Astrocyte (in vitro differentiated cells and primary cell): Measurements from ENCODE around the gene PRF1. TPM values are rescaled to one million over a fixed set of nuclear protein-coding genes. Genes with fewer than 3 reads are reported as not detected.

Source experiments
- DNase-seq: peaks from one replicate; pipeline ENCODE4 v3.0.0-alpha.2; 2010; ENCODE audit warnings: low read depth
- FAIRE-seq: peaks from 2 replicates; lab custom pipeline; 2011; peaks lifted over from hg19 to GRCh38; lab: Jason Lieb, UNC
- H2AFZ ChIP-seq: 2 replicates; pipeline ENCODE4 v1.6.0; 2012; ENCODE audit warnings: low read depth, low read length, inconsistent platforms
- H3K27ac ChIP-seq: 2 replicates; pipeline ENCODE4 v1.5.1; 2011; ENCODE audit warnings: low read depth, low read length, inconsistent platforms
- H3K27me3 ChIP-seq: 2 replicates; pipeline ENCODE4 v1.6.0; 2011; ENCODE audit warnings: low read length, inconsistent platforms; ENCODE audit not compliant: insufficient read depth
- H3K36me3 ChIP-seq: 2 replicates; pipeline ENCODE4 v1.5.1; 2011; ENCODE audit warnings: low read length, inconsistent platforms; ENCODE audit not compliant: insufficient read depth
- H3K4me1 ChIP-seq: 2 replicates; pipeline ENCODE4 v1.5.1; 2011; ENCODE audit warnings: low read length, inconsistent platforms; ENCODE audit not compliant: insufficient read depth
- H3K4me2 ChIP-seq: 2 replicates; pipeline ENCODE4 v1.6.0; 2012; ENCODE audit warnings: low read length, inconsistent platforms
- H3K4me3 ChIP-seq: 2 replicates; pipeline ENCODE4 v1.5.1; 2011; ENCODE audit warnings: low read depth, mild to moderate bottlenecking, low read length, inconsistent platforms; ENCODE audit not compliant: insufficient read depth
- H3K79me2 ChIP-seq: 2 replicates; pipeline ENCODE4 v1.6.0; 2012; ENCODE audit warnings: mild to moderate bottlenecking, low read length, inconsistent platforms; ENCODE audit not compliant: insufficient read depth
- H3K9ac ChIP-seq: 2 replicates; pipeline ENCODE4 v1.6.0; 2012; ENCODE audit warnings: mild to moderate bottlenecking, low read length, inconsistent platforms
- H3K9me3 ChIP-seq: 2 replicates; pipeline ENCODE4 v1.5.1; 2012; ENCODE audit warnings: low read depth, mild to moderate bottlenecking, low read length, inconsistent platforms; ENCODE audit not compliant: insufficient read depth
- H4K20me1 ChIP-seq: 2 replicates; pipeline ENCODE4 v1.6.0; 2012; ENCODE audit warnings: low read length, inconsistent platforms; ENCODE audit not compliant: insufficient read depth
- H3K27ac Mint-ChIP-seq: one replicate; pipeline ENCODE4 v1.8.0; 2021; ENCODE audit warnings: mild to moderate bottlenecking, mixed read lengths; ENCODE audit not compliant: unreplicated experiment
- H3K27me3 Mint-ChIP-seq: one replicate; pipeline ENCODE4 v1.8.0; 2021; ENCODE audit warnings: low read depth, mixed read lengths; ENCODE audit not compliant: unreplicated experiment
- H3K36me3 Mint-ChIP-seq: one replicate; pipeline ENCODE4 v1.8.0; 2021; ENCODE audit warnings: low read depth, mixed read lengths; ENCODE audit not compliant: unreplicated experiment
- H3K4me1 Mint-ChIP-seq: one replicate; pipeline ENCODE4 v1.8.0; 2021; ENCODE audit warnings: low read depth, mixed read lengths; ENCODE audit not compliant: unreplicated experiment
- H3K4me3 Mint-ChIP-seq: one replicate; pipeline ENCODE4 v1.8.0; 2021; ENCODE audit warnings: mild to moderate bottlenecking, moderate library complexity, mixed read lengths; ENCODE audit not compliant: unreplicated experiment
- H3K9me3 Mint-ChIP-seq: one replicate; pipeline ENCODE4 v1.8.0; 2021; ENCODE audit warnings: mild to moderate bottlenecking, mixed read lengths; ENCODE audit not compliant: unreplicated experiment
- EZH2 ChIP-seq: IDR thresholded peaks from 2 replicates; pipeline ENCODE4 v1.6.1; 2012; ENCODE audit warnings: mild to moderate bottlenecking, low read length, inconsistent platforms; ENCODE audit not compliant: insufficient read depth
- total RNA-seq: library from RNA; stranded (reverse); gene quantifications from 2 replicates; pipeline ENCODE4 v1.2.1, GENCODE V29; 2021
- TF ChIP-seq, protein P1 (sequence below): IDR thresholded peaks from 2 replicates; pipeline ENCODE4 v1.5.1; 2011; ENCODE audit warnings: low read depth, mild to moderate bottlenecking, inconsistent platforms, low read length, moderate library complexity; ENCODE audit not compliant: insufficient read depth

The PRF1 gene
- total RNA-seq, 1 donor from 2014 or later, result 0.16 TPM

DNA sequence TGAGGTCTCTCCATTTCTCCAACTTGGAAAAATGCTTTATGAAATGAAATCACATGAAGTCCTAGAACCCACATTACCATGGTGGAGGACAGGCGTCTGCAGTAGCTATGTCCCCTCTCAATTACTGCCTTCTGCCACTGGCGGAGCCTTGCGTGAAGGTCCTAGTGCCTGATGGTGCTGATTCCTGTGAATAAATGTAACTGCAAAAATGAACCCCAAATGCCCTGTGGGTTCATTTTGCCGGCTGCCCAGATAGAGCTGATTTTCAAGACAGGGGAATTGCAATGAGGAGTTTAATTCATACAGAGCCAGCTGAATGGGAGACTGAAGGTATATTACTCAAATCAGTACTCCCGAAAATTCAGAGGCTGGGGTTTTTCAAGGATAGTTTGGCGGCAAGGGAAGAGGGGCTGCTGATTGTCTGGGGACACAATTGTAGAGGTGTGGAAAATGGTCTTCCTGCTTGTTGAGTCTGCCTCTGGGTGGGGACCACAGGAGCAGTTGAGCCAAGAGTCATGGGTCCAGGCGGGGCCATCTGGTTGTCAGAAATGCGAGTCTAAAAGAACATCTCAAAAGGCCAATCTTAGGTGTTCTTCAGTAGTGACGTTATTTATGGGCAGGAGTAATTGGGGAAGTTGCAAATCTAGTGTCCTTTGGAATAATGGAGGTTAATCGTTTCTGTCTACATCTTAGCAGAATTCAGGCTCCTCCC is 13.5 kb downstream of the PRF1 start:
- Histone ChIP-seq H3K36me3 (no peaks in the 10 kb centered on the region), H3K27me3 (peaks cover 9% of the 10 kb centered on the region), H3K9ac (no peak overlapping the region), H3K4me1 (peaks cover 8% of the 10 kb centered on the region), H3K4me3 (no peak overlapping the region), H2AFZ (no peak overlapping the region), H4K20me1 (no peaks in the 10 kb centered on the region), H3K9me3 (no peaks in the 10 kb centered on the region), H3K27ac (no peak overlapping the region), H3K79me2 (no peaks in the 10 kb centered on the region), H3K4me2 (no peak overlapping the region)
- H3K9me3 Mint-ChIP-seq, result peaks cover 3% of the 10 kb centered on the region
- H3K36me3 Mint-ChIP-seq, result no peaks in the 10 kb centered on the region
- no peak for FAIRE-seq
- no peak for TF ChIP-seq EZH2
- TF ChIP-seq, protein P1, sequence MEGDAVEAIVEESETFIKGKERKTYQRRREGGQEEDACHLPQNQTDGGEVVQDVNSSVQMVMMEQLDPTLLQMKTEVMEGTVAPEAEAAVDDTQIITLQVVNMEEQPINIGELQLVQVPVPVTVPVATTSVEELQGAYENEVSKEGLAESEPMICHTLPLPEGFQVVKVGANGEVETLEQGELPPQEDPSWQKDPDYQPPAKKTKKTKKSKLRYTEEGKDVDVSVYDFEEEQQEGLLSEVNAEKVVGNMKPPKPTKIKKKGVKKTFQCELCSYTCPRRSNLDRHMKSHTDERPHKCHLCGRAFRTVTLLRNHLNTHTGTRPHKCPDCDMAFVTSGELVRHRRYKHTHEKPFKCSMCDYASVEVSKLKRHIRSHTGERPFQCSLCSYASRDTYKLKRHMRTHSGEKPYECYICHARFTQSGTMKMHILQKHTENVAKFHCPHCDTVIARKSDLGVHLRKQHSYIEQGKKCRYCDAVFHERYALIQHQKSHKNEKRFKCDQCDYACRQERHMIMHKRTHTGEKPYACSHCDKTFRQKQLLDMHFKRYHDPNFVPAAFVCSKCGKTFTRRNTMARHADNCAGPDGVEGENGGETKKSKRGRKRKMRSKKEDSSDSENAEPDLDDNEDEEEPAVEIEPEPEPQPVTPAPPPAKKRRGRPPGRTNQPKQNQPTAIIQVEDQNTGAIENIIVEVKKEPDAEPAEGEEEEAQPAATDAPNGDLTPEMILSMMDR, result no peak
- no peak overlapping the region for H3K27ac Mint-ChIP-seq
- H3K4me3 Mint-ChIP-seq, result no peak overlapping the region
- no peak for DNase-seq
- H3K4me1 Mint-ChIP-seq, result peaks cover 16% of the 10 kb centered on the region
- peaks cover 51% of the 10 kb centered on the region for H3K27me3 Mint-ChIP-seq

DNA sequence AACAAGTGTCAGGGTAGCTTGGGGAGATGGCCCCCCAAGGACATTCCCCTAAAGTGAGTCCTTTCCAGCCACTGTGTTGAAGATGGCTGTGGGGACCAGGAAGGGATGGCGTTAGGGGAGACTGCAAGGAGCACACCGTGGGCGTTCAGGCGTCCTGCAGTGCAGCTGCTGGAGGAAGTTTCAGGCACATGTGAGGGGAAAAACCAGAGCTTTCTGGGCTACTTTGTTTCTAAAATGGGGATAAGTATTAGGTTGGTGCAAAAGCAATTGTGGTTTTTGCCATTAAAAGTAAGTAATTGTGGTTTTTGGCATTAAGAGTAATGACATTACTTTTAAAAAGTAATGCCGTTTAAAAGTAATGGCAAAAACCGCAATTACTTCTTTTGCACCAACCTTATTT is 14.3 kb downstream of the PRF1 start:
- no peak for DNase-seq
- H3K36me3 ChIP-seq, result no peaks in the 10 kb centered on the region
- no peak overlapping the region for H3K4me2 ChIP-seq
- FAIRE-seq, result no peak
- Mint-ChIP-seq H3K4me1 (peaks cover 16% of the 10 kb centered on the region), H3K27ac (no peak overlapping the region), H3K27me3 (peaks cover 44% of the 10 kb centered on the region), H3K36me3 (no peaks in the 10 kb centered on the region), H3K9me3 (peaks cover 3% of the 10 kb centered on the region), H3K4me3 (no peak overlapping the region)
- no peak overlapping the region for H3K9ac ChIP-seq
- H2AFZ ChIP-seq, result no peak overlapping the region
- H3K4me3 ChIP-seq, result no peak overlapping the region
- no peaks in the 10 kb centered on the region for H3K79me2 ChIP-seq
- no peaks in the 10 kb centered on the region for H4K20me1 ChIP-seq
- no peak overlapping the region for H3K27ac ChIP-seq
- peaks cover 16% of the 10 kb centered on the region for H3K27me3 ChIP-seq
- no peak for TF ChIP-seq EZH2
- TF ChIP-seq, protein P1, result no peak
- peaks cover 8% of the 10 kb centered on the region for H3K4me1 ChIP-seq
- H3K9me3 ChIP-seq, result no peaks in the 10 kb centered on the region

DNA sequence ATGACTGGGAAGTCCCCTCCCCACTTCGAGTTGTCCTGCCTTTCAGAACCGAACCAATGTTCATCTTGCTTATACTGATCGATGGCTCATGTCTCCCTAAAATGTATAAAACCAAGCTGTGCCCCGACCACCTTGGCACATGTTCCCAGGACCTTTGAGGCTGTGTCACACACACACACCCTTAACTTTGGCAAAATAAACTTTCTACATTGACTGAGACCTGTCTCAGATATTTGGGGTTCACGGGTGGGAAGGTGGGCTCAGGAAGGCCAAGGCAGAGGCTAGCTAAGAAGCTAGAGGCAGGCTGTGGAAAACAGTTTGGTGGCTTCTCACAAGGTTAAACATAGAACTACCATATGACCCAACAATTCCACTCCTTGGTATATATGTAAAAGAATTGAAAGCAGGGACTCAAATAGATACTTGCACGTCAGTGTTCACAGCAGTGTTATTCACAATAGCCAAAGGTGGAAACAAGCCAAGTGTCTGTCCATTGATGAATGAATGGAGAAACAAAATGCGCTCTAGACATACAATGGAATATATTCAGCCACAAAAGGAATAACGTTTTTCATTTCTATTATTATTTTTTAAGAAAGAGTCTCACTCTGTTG is 15.4 kb downstream of the PRF1 start:
- Histone ChIP-seq H3K4me1 (peaks cover 8% of the 10 kb centered on the region), H4K20me1 (no peaks in the 10 kb centered on the region), H3K4me2 (no peak overlapping the region), H3K27ac (no peak overlapping the region), H3K79me2 (no peaks in the 10 kb centered on the region), H2AFZ (no peak overlapping the region), H3K9me3 (no peaks in the 10 kb centered on the region), H3K4me3 (no peak overlapping the region), H3K9ac (no peak overlapping the region), H3K36me3 (no peaks in the 10 kb centered on the region), H3K27me3 (peaks cover 16% of the 10 kb centered on the region)
- TF ChIP-seq, protein P1, result no peak
- TF ChIP-seq EZH2, result no peak
- peaks cover 19% of the 10 kb centered on the region for H3K4me1 Mint-ChIP-seq
- peaks cover 3% of the 10 kb centered on the region for H3K9me3 Mint-ChIP-seq
- no peak overlapping the region for H3K4me3 Mint-ChIP-seq
- peaks cover 36% of the 10 kb centered on the region for H3K27me3 Mint-ChIP-seq
- FAIRE-seq (no peak), DNase-seq (no peak)
- no peak overlapping the region for H3K27ac Mint-ChIP-seq
- H3K36me3 Mint-ChIP-seq, result no peaks in the 10 kb centered on the region
